SK-N-SH (cell line): ENCODE measurements around the gene ARL4D. TPM values are rescaled to one million over a fixed set of nuclear protein-coding genes. Genes with fewer than 3 reads are reported as not detected.

Source experiments
- CTCF ChIA-PET: fragments of 300-600, 350-600 bp; formaldehyde crosslinking; extraction: SDS; loops from one replicate; lab custom pipeline; 2021; lab: Yijun Ruan, JAX
- POLR2A ChIA-PET: fragments of 350-600 bp; sonication (Branson Sonifier 250); formaldehyde crosslinking; extraction: SDS; loops from one replicate; lab custom pipeline; 2020; ENCODE audit warnings: antibody characterized with exemption, inconsistent platforms; lab: Yijun Ruan, JAX
- DNase-seq: peaks from one replicate; pipeline ENCODE4 v3.0.0; 2012
- H2AFZ ChIP-seq: fragments of 200-600 bp; sonication (generic); 2 replicates; pipeline ENCODE4 v1.8.1; 2016; ENCODE audit warnings: antibody characterized with exemption, mild to moderate bottlenecking, low read depth
- H3F3A ChIP-seq: fragments of 200-600 bp; sonication (generic); replicated peaks from 2 replicates; pipeline ENCODE3; 2016; ENCODE audit warnings: antibody characterized with exemption, mild to moderate bottlenecking; ENCODE audit not compliant: insufficient read depth
- H3K27ac ChIP-seq, 2 experiments: fragments of 200-500 bp in 1 of 2; fragments of 200-600 bp in 1 of 2; sonication (Bioruptor generic) in 1 of 2; sonication (generic), shearing (Covaris generic) in 1 of 2; 2 replicates each; pipeline versions ENCODE4 v1.5.1 to v1.6.1; 2014 to 2016; ENCODE audit warnings: low read depth in 2 of 2, inconsistent platforms in 1 of 2, low read length in 1 of 2, mild to moderate bottlenecking in 1 of 2, mixed read lengths in 1 of 2
- H3K27me3 ChIP-seq: fragments of 200-600 bp; sonication (generic), shearing (Covaris generic); 2 replicates; pipeline ENCODE4 v1.6.1; 2016; ENCODE audit warnings: mixed run types; ENCODE audit not compliant: insufficient read depth
- H3K36me3 ChIP-seq, 2 experiments: fragments of 200-500 bp in 1 of 2; fragments of 200-600 bp in 1 of 2; sonication (Bioruptor generic) in 1 of 2; sonication (generic) in 1 of 2; replicated peaks in 1 of 2; 2 replicates each; pipeline versions ENCODE3 to v1.5.1; 2014 to 2016; ENCODE audit warnings: low read length in 1 of 2, mild to moderate bottlenecking in 1 of 2; ENCODE audit not compliant: insufficient read depth in 2 of 2, control insufficient read depth in 1 of 2
- H3K4me1 ChIP-seq, 2 experiments: fragments of 200-500 bp in 1 of 2; fragments of 200-600 bp in 1 of 2; sonication (Bioruptor generic) in 1 of 2; sonication (generic), shearing (Covaris generic) in 1 of 2; 2 replicates each; pipeline versions ENCODE4 v1.5.1 to v1.6.1; 2014 to 2016; ENCODE audit warnings: low read depth in 1 of 2, low read length in 1 of 2, mixed run types in 1 of 2; ENCODE audit not compliant: insufficient read depth in 2 of 2, control insufficient read depth in 1 of 2
- H3K4me2 ChIP-seq: fragments of 200-600 bp; sonication (generic), shearing (Covaris generic); 2 replicates; pipeline ENCODE4 v1.6.1; 2017; ENCODE audit warnings: mixed run types
- H3K4me3 ChIP-seq, 2 experiments: fragments of 200-500 bp in 1 of 2; fragments of 200-600 bp in 1 of 2; sonication (Bioruptor generic) in 1 of 2; sonication (generic), shearing (Covaris generic) in 1 of 2; 2 replicates each; pipeline versions ENCODE4 v1.5.1 to v1.8.1; 2014 to 2016; ENCODE audit warnings: low read depth in 2 of 2, inconsistent platforms in 1 of 2, low read length in 1 of 2, mild to moderate bottlenecking in 1 of 2, mixed read lengths in 1 of 2, moderate library complexity in 1 of 2
- H3K79me2 ChIP-seq: fragments of 200-600 bp; sonication (generic); 2 replicates; pipeline ENCODE4 v1.8.1; 2017; ENCODE audit warnings: mild to moderate bottlenecking; ENCODE audit not compliant: insufficient read depth
- H3K9ac ChIP-seq: fragments of 200-600 bp; sonication (generic); 2 replicates; pipeline ENCODE4 v1.6.1; 2017; ENCODE audit warnings: mixed run types
- H3K9me2 ChIP-seq: fragments of 200-600 bp; sonication (generic); 2 replicates; pipeline ENCODE4 v1.6.1; 2017; ENCODE audit warnings: mixed run types
- H3K9me3 ChIP-seq: fragments of 200-600 bp; sonication (generic); 2 replicates; pipeline ENCODE4 v1.6.1; 2017; ENCODE audit warnings: mixed run types, mild to moderate bottlenecking, moderate library complexity
- H4K20me1 ChIP-seq: fragments of 200-600 bp; sonication (generic); 2 replicates; pipeline ENCODE4 v1.6.1; 2017; ENCODE audit warnings: mild to moderate bottlenecking, mixed run types; ENCODE audit not compliant: insufficient read depth
- EP300 ChIP-seq, 2 experiments: IDR thresholded peaks; 2 replicates each; pipeline versions ENCODE4 v1.4.0 to v1.6.1; 2012; ENCODE audit warnings: borderline replicate concordance in 1 of 2, low read depth in 1 of 2, low read length in 1 of 2
- EZH2phosphoT487 ChIP-seq: fragments of 200-600 bp; sonication (generic); IDR thresholded peaks from 2 replicates; pipeline ENCODE4 v1.6.1; 2017; ENCODE audit warnings: low read depth, mixed run types, mild to moderate bottlenecking, antibody characterized with exemption, moderate library complexity, borderline replicate concordance
- FOSL2 ChIP-seq: IDR thresholded peaks from 2 replicates; pipeline ENCODE4 v1.4.0; 2012; ENCODE audit warnings: low read depth, mild to moderate bottlenecking, moderate library complexity, borderline replicate concordance
- FOXJ3 ChIP-seq: sonication (generic); formaldehyde crosslinking; IDR thresholded peaks from 2 replicates; pipeline ENCODE4 v1.5.1; 2020; ENCODE audit warnings: mild to moderate bottlenecking, missing genetic modification reagents
- GABPA ChIP-seq: IDR thresholded peaks from 2 replicates; pipeline ENCODE4 v1.4.0; 2012; ENCODE audit warnings: low read depth, mild to moderate bottlenecking
- GATA2 ChIP-seq: sonication (generic); formaldehyde crosslinking; IDR thresholded peaks from 2 replicates; pipeline ENCODE4 v1.5.0; 2020; ENCODE audit warnings: mild to moderate bottlenecking, missing genetic modification reagents
- JUND ChIP-seq: IDR thresholded peaks from 2 replicates; pipeline ENCODE4 v1.4.0; 2012
- MEF2A ChIP-seq: IDR thresholded peaks from 2 replicates; pipeline ENCODE4 v1.4.0; 2012; ENCODE audit warnings: low read depth, borderline replicate concordance
- MXI1 ChIP-seq: IDR thresholded peaks from 2 replicates; pipeline ENCODE4 v1.6.1; 2012; ENCODE audit warnings: mild to moderate bottlenecking, low read depth, low read length, improper control_type of control experiment
- RCOR1 ChIP-seq: fragments of 150-350 bp; IDR thresholded peaks from 2 replicates; pipeline ENCODE4 v1.6.1; 2017; ENCODE audit warnings: antibody characterized with exemption, low read length
- RFX5 ChIP-seq: IDR thresholded peaks from 2 replicates; pipeline ENCODE4 v1.6.1; 2012; ENCODE audit warnings: mild to moderate bottlenecking, improper control_type of control experiment, low read length
- RXRA ChIP-seq: IDR thresholded peaks from 2 replicates; pipeline ENCODE4 v1.4.0; 2012; ENCODE audit warnings: low read depth, mild to moderate bottlenecking, borderline replicate concordance
- SMC3 ChIP-seq: IDR thresholded peaks from 2 replicates; pipeline ENCODE4 v1.6.1; 2012; ENCODE audit warnings: low read depth, low read length, improper control_type of control experiment
- TCF12 ChIP-seq: IDR thresholded peaks from 2 replicates; pipeline ENCODE4 v1.4.0; 2012
- YY1 ChIP-seq: IDR thresholded peaks from 2 replicates; pipeline ENCODE4 v1.4.0; 2012; ENCODE audit warnings: low read depth, mild to moderate bottlenecking
- WGBS: methylation state at CpG from one replicate; pipeline ENCODE4 v1.1.6; 2017; ENCODE audit warnings: low lambda C conversion rate; 5-methylcytosine and 5-hydroxymethylcytosine counted together
- polyA plus RNA-seq, 3 experiments: library from polyadenylated mRNA; depleted of rRNA; stranded (reverse); fragments of >200 nt; gene quantifications; 2 replicates each; pipeline ENCODE4 v1.2.3, GENCODE V29; 2012
- TF ChIP-seq, protein P1 (sequence below): IDR thresholded peaks from 2 replicates; pipeline ENCODE4 v1.6.1; 2012; ENCODE audit warnings: mild to moderate bottlenecking, low read depth, low read length, moderate library complexity
- TF ChIP-seq, protein P2 (sequence below): fragments of 150-350 bp; IDR thresholded peaks from 2 replicates; pipeline ENCODE4 v1.6.1; 2017; ENCODE audit warnings: antibody characterized with exemption, low read length, low read depth, borderline replicate concordance
- TF ChIP-seq, protein P3 (sequence below): IDR thresholded peaks from 2 replicates; pipeline ENCODE4 v1.4.0; 2012; ENCODE audit warnings: low read depth, borderline replicate concordance

Gene ARL4D
- polyA plus RNA-seq, 1 of the 3 experiments (the other 2 are of a cell fraction) = 29.5 TPM

DNA sequence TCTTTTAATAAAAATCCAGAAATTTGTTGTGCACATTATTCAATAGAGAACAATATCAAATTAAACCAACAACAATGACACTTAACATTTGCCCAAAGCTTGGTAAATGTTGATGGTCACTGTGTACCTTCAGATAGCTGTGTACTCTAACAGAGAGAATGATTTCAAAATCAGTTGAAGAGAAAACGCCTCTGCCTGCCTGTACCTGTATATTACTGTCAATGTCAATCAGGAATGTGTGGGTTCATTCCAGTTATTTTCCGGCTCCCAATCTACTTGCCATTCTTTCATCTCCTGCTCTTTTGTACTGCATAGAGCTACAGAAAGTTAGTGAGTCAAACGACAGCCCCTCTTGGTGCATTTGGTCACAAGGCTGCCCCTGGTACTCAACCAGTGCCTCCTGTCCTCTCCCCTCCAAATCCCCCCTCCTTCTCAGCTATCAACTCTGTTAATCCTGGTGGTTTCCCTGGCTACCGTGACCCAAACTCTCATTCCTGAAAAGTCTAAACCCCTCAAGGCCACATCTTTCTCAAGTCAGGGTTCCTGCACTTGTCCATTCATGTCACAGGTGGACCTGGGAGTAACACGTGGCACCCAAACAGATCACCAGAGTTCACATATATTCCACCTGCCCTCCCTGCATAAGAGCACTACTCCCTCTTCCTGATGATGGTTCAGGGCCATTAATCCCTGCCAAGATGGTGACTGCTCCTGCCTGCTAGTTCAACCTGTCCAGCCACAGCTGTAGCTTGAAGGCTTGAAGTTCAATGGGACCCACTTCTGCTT, 13.6 kb upstream of the ARL4D start:
- DNase-seq = no peak
- no peaks in the 10 kb centered on the region for H3K9me2 ChIP-seq
- ChIA-PET CTCF (interaction anchor here (3.0 to 6.6 kb wide), 2 partner anchors 8 to 98 kb away, joined by 13 to 70 read pairs; partner anchors contain the start of gene DHX8), POLR2A (interaction anchor here (5.9 kb wide), 1 partner anchor 16 kb away, joined by 136 read pairs; no protein-coding TSS in a partner anchor)
- WGBS = 73% methylated on average over 5 of the region's 5 CpGs
- H3K4me3 ChIP-seq = no peak overlapping the region
- H3K27ac ChIP-seq = no peak overlapping the region
- H3K9ac ChIP-seq = no peak overlapping the region
- H3K4me2 ChIP-seq = no peak overlapping the region
- H4K20me1 ChIP-seq = no peaks in the 10 kb centered on the region
- H3F3A ChIP-seq = peaks cover 11% of the 10 kb centered on the region
- no peaks in the 10 kb centered on the region for H3K79me2 ChIP-seq
- H3K27me3 ChIP-seq = no peaks in the 10 kb centered on the region
- no peaks in the 10 kb centered on the region for H3K36me3 ChIP-seq
- no peaks in the 10 kb centered on the region; a peak in 1 of 4 replicates for H3K4me1 ChIP-seq
- no peak overlapping the region for H2AFZ ChIP-seq
- TF ChIP-seq MXI1 = no peak
- TF ChIP-seq RXRA = no peak
- no peak for TF ChIP-seq FOSL2
- no peak for TF ChIP-seq GATA2 (CRISPR knock-in tag)
- TF ChIP-seq TCF12 = no peak
- TF ChIP-seq, protein P1, sequence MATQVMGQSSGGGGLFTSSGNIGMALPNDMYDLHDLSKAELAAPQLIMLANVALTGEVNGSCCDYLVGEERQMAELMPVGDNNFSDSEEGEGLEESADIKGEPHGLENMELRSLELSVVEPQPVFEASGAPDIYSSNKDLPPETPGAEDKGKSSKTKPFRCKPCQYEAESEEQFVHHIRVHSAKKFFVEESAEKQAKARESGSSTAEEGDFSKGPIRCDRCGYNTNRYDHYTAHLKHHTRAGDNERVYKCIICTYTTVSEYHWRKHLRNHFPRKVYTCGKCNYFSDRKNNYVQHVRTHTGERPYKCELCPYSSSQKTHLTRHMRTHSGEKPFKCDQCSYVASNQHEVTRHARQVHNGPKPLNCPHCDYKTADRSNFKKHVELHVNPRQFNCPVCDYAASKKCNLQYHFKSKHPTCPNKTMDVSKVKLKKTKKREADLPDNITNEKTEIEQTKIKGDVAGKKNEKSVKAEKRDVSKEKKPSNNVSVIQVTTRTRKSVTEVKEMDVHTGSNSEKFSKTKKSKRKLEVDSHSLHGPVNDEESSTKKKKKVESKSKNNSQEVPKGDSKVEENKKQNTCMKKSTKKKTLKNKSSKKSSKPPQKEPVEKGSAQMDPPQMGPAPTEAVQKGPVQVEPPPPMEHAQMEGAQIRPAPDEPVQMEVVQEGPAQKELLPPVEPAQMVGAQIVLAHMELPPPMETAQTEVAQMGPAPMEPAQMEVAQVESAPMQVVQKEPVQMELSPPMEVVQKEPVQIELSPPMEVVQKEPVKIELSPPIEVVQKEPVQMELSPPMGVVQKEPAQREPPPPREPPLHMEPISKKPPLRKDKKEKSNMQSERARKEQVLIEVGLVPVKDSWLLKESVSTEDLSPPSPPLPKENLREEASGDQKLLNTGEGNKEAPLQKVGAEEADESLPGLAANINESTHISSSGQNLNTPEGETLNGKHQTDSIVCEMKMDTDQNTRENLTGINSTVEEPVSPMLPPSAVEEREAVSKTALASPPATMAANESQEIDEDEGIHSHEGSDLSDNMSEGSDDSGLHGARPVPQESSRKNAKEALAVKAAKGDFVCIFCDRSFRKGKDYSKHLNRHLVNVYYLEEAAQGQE = no peak
- no peak for TF ChIP-seq SMC3
- TF ChIP-seq FOXJ3 (CRISPR knock-in tag) = no peak
- TF ChIP-seq, protein P2, sequence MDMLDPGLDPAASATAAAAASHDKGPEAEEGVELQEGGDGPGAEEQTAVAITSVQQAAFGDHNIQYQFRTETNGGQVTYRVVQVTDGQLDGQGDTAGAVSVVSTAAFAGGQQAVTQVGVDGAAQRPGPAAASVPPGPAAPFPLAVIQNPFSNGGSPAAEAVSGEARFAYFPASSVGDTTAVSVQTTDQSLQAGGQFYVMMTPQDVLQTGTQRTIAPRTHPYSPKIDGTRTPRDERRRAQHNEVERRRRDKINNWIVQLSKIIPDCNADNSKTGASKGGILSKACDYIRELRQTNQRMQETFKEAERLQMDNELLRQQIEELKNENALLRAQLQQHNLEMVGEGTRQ = no peak
- 0 out of 2 replicates have a peak, but pooled peaks cover 6% of the 10 kb centered on the region for H3K9me3 ChIP-seq

DNA sequence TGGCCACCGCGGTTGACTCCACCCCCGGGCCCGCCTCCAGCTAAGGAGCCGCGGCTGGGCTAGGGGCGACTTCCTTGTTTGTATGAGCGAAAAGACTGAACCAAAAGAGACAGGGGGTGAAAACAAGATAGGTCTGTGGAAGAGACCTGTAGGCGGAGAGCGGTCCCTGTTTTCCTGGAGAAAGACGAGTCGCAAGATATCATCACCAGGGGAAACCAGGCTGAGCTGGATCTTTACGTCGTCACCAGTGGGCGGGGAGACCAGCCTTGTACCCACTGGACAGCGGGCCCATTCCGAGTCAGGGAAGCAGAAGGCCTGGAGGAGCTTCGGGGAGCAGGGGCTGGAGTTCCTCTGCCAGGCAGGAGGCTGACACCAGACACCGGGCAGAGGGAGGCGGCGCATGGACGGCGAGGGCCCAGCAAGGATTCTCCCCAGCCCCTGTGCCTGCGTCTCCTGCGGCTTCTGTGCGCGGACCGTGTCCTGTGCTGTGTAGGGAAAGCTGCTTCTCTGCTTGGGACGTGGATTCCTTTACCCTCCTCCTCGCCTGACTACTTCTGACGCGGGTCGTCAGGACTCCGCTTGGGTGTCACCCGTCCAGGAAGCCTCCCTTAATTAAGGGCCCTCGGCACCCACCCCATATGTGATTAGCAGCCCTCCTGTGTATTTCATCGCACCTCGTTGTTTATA, 10.3 kb upstream of the ARL4D start:
- Histone ChIP-seq H3K9me2 (no peaks in the 10 kb centered on the region), H3K9me3 (no peaks in the 10 kb centered on the region), H3K4me3 (peak overlapping the region; percentile 58 to 77), H4K20me1 (no peaks in the 10 kb centered on the region), H3K4me1 (no peaks in the 10 kb centered on the region; a peak in 1 of 4 replicates), H2AFZ (peak overlapping the region; percentile 98), H3K27ac (peak overlapping the region; percentile 91 to 99), H3F3A (peaks cover 11% of the 10 kb centered on the region), H3K27me3 (no peaks in the 10 kb centered on the region), H3K4me2 (peak overlapping the region; percentile 84), H3K9ac (peak overlapping the region; percentile 95), H3K36me3 (no peaks in the 10 kb centered on the region), H3K79me2 (no peaks in the 10 kb centered on the region)
- POLR2A ChIA-PET = interaction anchor here (0.6 to 5.9 kb wide), 9 partner anchors 10 to 121 kb away, joined by 3 to 136 read pairs (median 5); partner anchors contain the start of genes ARL4D and DHX8
- 2% methylated on average over 28 of the region's 38 CpGs for WGBS
- CTCF ChIA-PET = interaction anchor here (0.9 to 6.6 kb wide), 12 partner anchors 10 to 305 kb away, joined by 3 to 70 read pairs (median 4); partner anchors contain the start of genes ARL4D and DHX8
- peak; percentile 84 for DNase-seq
- TF ChIP-seq, protein P3, sequence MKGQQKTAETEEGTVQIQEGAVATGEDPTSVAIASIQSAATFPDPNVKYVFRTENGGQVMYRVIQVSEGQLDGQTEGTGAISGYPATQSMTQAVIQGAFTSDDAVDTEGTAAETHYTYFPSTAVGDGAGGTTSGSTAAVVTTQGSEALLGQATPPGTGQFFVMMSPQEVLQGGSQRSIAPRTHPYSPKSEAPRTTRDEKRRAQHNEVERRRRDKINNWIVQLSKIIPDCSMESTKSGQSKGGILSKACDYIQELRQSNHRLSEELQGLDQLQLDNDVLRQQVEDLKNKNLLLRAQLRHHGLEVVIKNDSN = no peak
- no peak for TF ChIP-seq EP300 (IDR thresholded peaks at IDR 0.05; ENCODE audit: borderline replicate concordance in 1 of 2, low read depth in 1 of 2, low read length in 1 of 2)
- TF ChIP-seq RCOR1 = no peak; the same call in 1 of the 2 replicates
- TF ChIP-seq GATA2 (CRISPR knock-in tag) = no peak
- no peak for TF ChIP-seq YY1
- TF ChIP-seq GABPA = no peak; the same call in 1 of the 2 replicates
- TF ChIP-seq MEF2A = no peak
- TF ChIP-seq RXRA = no peak
- TF ChIP-seq RFX5 = no peak
- no peak for TF ChIP-seq JUND
- no peak for TF ChIP-seq EZH2phosphoT487
